A549 (cell line): ENCODE data around the gene LBP. TPM values are rescaled to one million over a fixed set of nuclear protein-coding genes. Genes with fewer than 3 reads are reported as not detected.

Source experiments
- ATAC-seq, 2 experiments: fragments of 200-7000 bp in 1 of 2; fragments of >200 bp in 1 of 2; cut with Nextera tagmentation in 1 of 2; cut with Tn5 transposase in 1 of 2; 3 replicates each; pipeline versions ENCODE4 v1.8.0 to v1.9.1; 2018 to 2020; ENCODE audit warnings: mild to moderate bottlenecking in 1 of 2, moderate library complexity in 1 of 2
- CTCF ChIA-PET: fragments of 300-600 bp; sonication (Branson Sonifier 250); formaldehyde crosslinking; extraction: SDS; loops from one replicate; lab custom pipeline; 2021; ENCODE audit warnings: antibody characterized with exemption, inconsistent platforms; lab: Yijun Ruan, JAX
- POLR2A ChIA-PET: fragments of 350-600 bp; formaldehyde crosslinking; extraction: SDS; loops from one replicate; lab custom pipeline; 2021; ENCODE audit warnings: antibody characterized with exemption, inconsistent platforms; lab: Yijun Ruan, JAX
- DNase-seq, 2 experiments: peaks; one replicate each; pipeline versions ENCODE4 v3.0.0 to v3.0.0-alpha.2; 2011 to 2016; ENCODE audit warnings: low read depth in 1 of 2, low spot score in 1 of 2
- FAIRE-seq: peaks from 2 replicates; lab custom pipeline; 2011; peaks lifted over from hg19 to GRCh38; lab: Jason Lieb, UNC
- H3K27ac ChIP-seq, 2 experiments: fragments of >200 bp; sonication (Bioruptor Twin); formaldehyde crosslinking; 3 replicates each; pipeline ENCODE4 v1.5.1; 2016 to 2017
- H3K4me1 ChIP-seq: fragments of >200 bp; sonication (Bioruptor Twin); formaldehyde crosslinking; 3 replicates; pipeline ENCODE4 v1.6.1; 2016
- H3K4me2 ChIP-seq: fragments of >200 bp; sonication (Bioruptor Twin); formaldehyde crosslinking; 3 replicates; pipeline ENCODE4 v1.6.1; 2016
- H3K4me3 ChIP-seq: fragments of >200 bp; sonication (Bioruptor Twin); formaldehyde crosslinking; 3 replicates; pipeline ENCODE4 v1.5.1; 2016
- H3K9me3 ChIP-seq: fragments of >200 bp; sonication (Bioruptor Twin); formaldehyde crosslinking; 3 replicates; pipeline ENCODE4 v1.6.1; 2016
- EHMT2 ChIP-seq: fragments of 200-600 bp; sonication (generic); IDR thresholded peaks from 2 replicates; pipeline ENCODE4 v1.6.1; 2016; ENCODE audit warnings: antibody characterized with exemption, low read depth, mild to moderate bottlenecking, moderate library complexity
- ESRRA ChIP-seq: fragments of 150-350 bp; IDR thresholded peaks from 2 replicates; pipeline ENCODE4 v1.6.1; 2014; ENCODE audit warnings: mild to moderate bottlenecking, low read length, borderline replicate concordance
- FOSL2 ChIP-seq, 2 experiments: fragments of 450-650 bp in 1 of 2; fragments of >200 bp in 1 of 2; sonication (Bioruptor Twin) in 1 of 2; formaldehyde crosslinking; IDR thresholded peaks; 2 replicates each; pipeline versions ENCODE4 v1.5.0 to v1.6.1; 2016 to 2020; ENCODE audit warnings: mild to moderate bottlenecking in 1 of 2, moderate library complexity in 1 of 2
- FOXS1 ChIP-seq: fragments of 250-450 bp; sonication (Bioruptor Pico); IDR thresholded peaks from 2 replicates; pipeline ENCODE4 v1.5.0; 2020; ENCODE audit warnings: mild to moderate bottlenecking, moderate library complexity
- KDM1A ChIP-seq: fragments of 200-600 bp; sonication (generic); IDR thresholded peaks from 2 replicates; pipeline ENCODE4 v1.6.1; 2016; ENCODE audit warnings: low read depth, mild to moderate bottlenecking
- NPAS2 ChIP-seq: fragments of 250-450 bp; sonication (Bioruptor Pico); IDR thresholded peaks from 2 replicates; pipeline ENCODE4 v1.8.0; 2022; ENCODE audit warnings: mild to moderate bottlenecking, moderate library complexity, borderline replicate concordance
- RAD21 ChIP-seq, 2 experiments: fragments of >200 bp in 1 of 2; sonication (Bioruptor Twin) in 1 of 2; formaldehyde crosslinking in 1 of 2; IDR thresholded peaks in 1 of 2; conservative IDR thresholded peaks in 1 of 2; 2 replicates in 1 of 2; 3 replicates in 1 of 2; pipeline ENCODE4 v1.6.1; 2012 to 2018; ENCODE audit warnings: inconsistent platforms in 1 of 2
- RNF2 ChIP-seq: fragments of 200-600 bp; sonication (generic); IDR thresholded peaks from 2 replicates; pipeline ENCODE4 v1.6.1; 2016; ENCODE audit warnings: low read depth, mild to moderate bottlenecking, antibody characterized with exemption, moderate library complexity, borderline replicate concordance
- SMC3 ChIP-seq: fragments of >200 bp; sonication (Bioruptor Twin); formaldehyde crosslinking; IDR thresholded peaks from 3 replicates; pipeline ENCODE4 v1.6.1; 2018; ENCODE audit warnings: inconsistent platforms
- SREBF2 ChIP-seq: fragments of 450-650 bp; IDR thresholded peaks from 2 replicates; pipeline ENCODE4 v1.6.1; 2014; ENCODE audit warnings: mild to moderate bottlenecking, moderate library complexity
- TFCP2L1 ChIP-seq: fragments of 250-450 bp; sonication (Bioruptor Pico); IDR thresholded peaks from 2 replicates; pipeline ENCODE4 v1.5.0; 2021; ENCODE audit warnings: mild to moderate bottlenecking
- TP53 ChIP-seq: fragments of 250-450 bp; sonication (Bioruptor Pico); IDR thresholded peaks from 2 replicates; pipeline ENCODE4 v1.5.0; 2021; ENCODE audit warnings: mild to moderate bottlenecking, moderate library complexity
- WGBS: methylation state at CpG from one replicate; pipeline ENCODE4 v1.1.6; 2017; ENCODE audit errors: missing lambda C conversion rate; 5-methylcytosine and 5-hydroxymethylcytosine counted together
- polyA plus RNA-seq, 4 experiments: library from polyadenylated mRNA; depleted of rRNA in 3 of 4; stranded (reverse); fragments of >200 nt; fragmentation: RNase III in 1 of 4; extraction: RNeasy Plus Mini Kit Qiagen cat#74134 plus additional on column Dnase treatment in 1 of 4; gene quantifications; 2 replicates in 3 of 4; 3 replicates in 1 of 4; pipeline ENCODE4 v1.2.3, GENCODE V29; 2011 to 2017
- TF ChIP-seq, protein P1 (sequence below): IDR thresholded peaks from 2 replicates; pipeline ENCODE4 v1.6.1; 2012; ENCODE audit warnings: low read depth, borderline replicate concordance
- TF ChIP-seq, protein P2 (sequence below): fragments of >200 bp; sonication (Bioruptor Twin); formaldehyde crosslinking; IDR thresholded peaks from 3 replicates; pipeline ENCODE4 v1.6.1; 2016
- TF ChIP-seq, protein P3 (sequence below): fragments of >200 bp; sonication (Bioruptor Twin); formaldehyde crosslinking; IDR thresholded peaks from 2 replicates; pipeline ENCODE4 v1.6.1; 2016

LBP gene
- polyA plus RNA-seq, 2 of the 4 experiments (the other 2 are of a cell fraction) = 1.3 to 2.2 TPM

DNA sequence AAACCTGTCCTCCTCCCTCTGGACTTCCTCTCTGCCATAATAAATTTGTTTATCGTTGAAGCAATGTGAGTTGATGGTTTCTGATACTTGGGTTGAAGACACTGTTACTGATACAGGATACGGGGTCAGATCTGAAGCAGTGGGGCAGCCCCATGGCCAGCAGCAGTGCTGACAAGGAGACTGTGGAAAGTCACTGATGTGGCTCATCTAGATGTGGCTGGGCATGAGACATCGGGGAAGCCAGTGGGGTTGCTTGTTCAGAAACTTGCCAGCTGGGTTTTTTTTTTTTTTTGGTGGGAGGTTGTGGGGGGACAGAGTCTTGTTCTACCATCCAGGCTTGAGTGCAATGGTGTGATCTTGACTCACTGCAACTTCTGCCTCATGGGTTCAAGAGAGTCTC, 45.0 kb upstream of the LBP start:
- WGBS = 75% methylated on average over 3 of the region's 3 CpGs
- POLR2A ChIA-PET = no interaction called here
- no peak for FAIRE-seq
- H3K4me2 ChIP-seq = no peak overlapping the region
- no peak overlapping the region for H3K27ac ChIP-seq
- no peak for TF ChIP-seq KDM1A
- TF ChIP-seq FOSL2 (IDR thresholded peaks at IDR 0.05) = no peak
- TF ChIP-seq FOSL2 (CRISPR knock-in tag; IDR thresholded peaks at IDR 0.05) = no peak
- no peak for TF ChIP-seq NPAS2 (CRISPR knock-in tag)
- TF ChIP-seq, protein P1, sequence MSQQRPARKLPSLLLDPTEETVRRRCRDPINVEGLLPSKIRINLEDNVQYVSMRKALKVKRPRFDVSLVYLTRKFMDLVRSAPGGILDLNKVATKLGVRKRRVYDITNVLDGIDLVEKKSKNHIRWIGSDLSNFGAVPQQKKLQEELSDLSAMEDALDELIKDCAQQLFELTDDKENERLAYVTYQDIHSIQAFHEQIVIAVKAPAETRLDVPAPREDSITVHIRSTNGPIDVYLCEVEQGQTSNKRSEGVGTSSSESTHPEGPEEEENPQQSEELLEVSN = no peak
- TF ChIP-seq, protein P2, sequence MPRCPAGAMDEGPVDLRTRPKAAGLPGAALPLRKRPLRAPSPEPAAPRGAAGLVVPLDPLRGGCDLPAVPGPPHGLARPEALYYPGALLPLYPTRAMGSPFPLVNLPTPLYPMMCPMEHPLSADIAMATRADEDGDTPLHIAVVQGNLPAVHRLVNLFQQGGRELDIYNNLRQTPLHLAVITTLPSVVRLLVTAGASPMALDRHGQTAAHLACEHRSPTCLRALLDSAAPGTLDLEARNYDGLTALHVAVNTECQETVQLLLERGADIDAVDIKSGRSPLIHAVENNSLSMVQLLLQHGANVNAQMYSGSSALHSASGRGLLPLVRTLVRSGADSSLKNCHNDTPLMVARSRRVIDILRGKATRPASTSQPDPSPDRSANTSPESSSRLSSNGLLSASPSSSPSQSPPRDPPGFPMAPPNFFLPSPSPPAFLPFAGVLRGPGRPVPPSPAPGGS = no peak
- TF ChIP-seq SREBF2 = no peak
- TF ChIP-seq RNF2 = no peak
- TF ChIP-seq RAD21 (conservative IDR thresholded peaks at IDR 0.05 in 1 of 2, IDR thresholded peaks at IDR 0.05 in 1 of 2) = no peak
- no peak for TF ChIP-seq TP53
- TF ChIP-seq, all 56 proteins: peak for 0
- no peak for ATAC-seq
- Histone ChIP-seq H3K4me3 (no peak overlapping the region), H3K9me3 (no peaks in the 10 kb centered on the region), H3K4me1 (no peaks in the 10 kb centered on the region)
- CTCF ChIA-PET = interaction anchor here (2.7 to 6.7 kb wide), 3 partner anchors 10 to 80 kb away, joined by 8 to 39 read pairs (median 11); no protein-coding TSS in a partner anchor
- no peak for DNase-seq

DNA sequence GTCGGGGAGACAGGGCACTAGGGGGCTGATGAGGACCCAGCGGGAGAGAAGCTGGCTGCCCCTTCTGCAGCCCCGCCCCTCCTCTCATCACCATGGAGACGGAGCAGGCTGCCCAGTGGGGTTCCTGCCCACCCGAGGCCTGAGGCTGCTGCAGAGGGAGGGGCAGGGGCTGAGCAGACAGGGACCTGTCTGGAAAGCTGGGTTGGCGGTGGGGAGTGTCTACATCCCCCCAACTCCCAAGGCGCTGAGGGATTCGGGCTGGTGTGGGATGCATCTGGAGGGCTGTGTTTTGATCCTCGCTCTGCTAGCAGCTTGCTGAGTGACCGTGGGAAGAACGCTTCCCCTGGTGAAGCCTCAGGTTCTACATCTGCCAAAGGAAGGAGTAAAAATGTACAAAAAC, 43.5 kb upstream of the LBP start:
- no peak for DNase-seq
- H3K27ac ChIP-seq = no peak overlapping the region
- no peaks in the 10 kb centered on the region for H3K4me1 ChIP-seq
- H3K4me3 ChIP-seq = no peak overlapping the region
- no peak for TF ChIP-seq TFCP2L1 (CRISPR knock-in tag)
- no peak for TF ChIP-seq FOXS1 (CRISPR knock-in tag)
- TF ChIP-seq, protein P3, sequence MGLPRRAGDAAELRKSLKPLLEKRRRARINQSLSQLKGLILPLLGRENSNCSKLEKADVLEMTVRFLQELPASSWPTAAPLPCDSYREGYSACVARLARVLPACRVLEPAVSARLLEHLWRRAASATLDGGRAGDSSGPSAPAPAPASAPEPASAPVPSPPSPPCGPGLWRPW = no peak
- CTCF ChIA-PET = interaction anchor here (0.7 to 6.7 kb wide), 6 partner anchors 11 to 738 kb away, joined by 3 to 39 read pairs (median 6); no protein-coding TSS in a partner anchor
- 44% methylated on average over 7 of the region's 11 CpGs for WGBS
- POLR2A ChIA-PET = no interaction called here
- FAIRE-seq = no peak
- no peaks in the 10 kb centered on the region for H3K9me3 ChIP-seq
- H3K4me2 ChIP-seq = no peak overlapping the region
- no peak for ATAC-seq

DNA sequence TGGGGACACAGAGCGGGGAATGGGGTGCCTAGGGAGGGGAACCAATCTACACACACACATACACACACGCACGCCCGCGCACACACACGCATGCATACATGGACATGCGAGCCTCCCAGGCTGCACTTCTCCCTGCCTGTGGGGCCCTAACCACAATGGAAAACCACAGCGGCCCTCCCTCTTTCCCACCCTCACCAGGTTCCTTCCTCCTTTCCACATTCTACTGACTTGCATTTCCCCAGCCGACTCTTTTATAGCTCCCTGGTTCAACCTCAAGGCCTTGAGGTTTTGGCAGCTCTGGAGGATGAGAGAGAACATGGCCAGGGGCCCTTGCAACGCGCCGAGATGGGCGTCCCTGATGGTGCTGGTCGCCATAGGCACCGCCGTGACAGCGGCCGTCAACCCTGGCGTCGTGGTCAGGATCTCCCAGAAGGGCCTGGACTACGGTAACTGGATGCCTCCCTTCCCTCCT, 42.3 kb upstream of the LBP start, which contains the start of gene BPI:
Gene BPI (plus strand): TSS at position 249 of the 472 bp plus-strand sequence. CDS start 68 bp downstream, at position 317.
- CTCF ChIA-PET = interaction anchor here (1.4 to 6.7 kb wide), 5 partner anchors 13 to 740 kb away, joined by 3 to 39 read pairs (median 8); no protein-coding TSS in a partner anchor
- no peak for FAIRE-seq

More for the DNA sequence above, 42.3 kb upstream of the LBP start, which contains the start of gene BPI:
- DNase-seq (no peak), ATAC-seq (no peak; a peak in 3 of 6 replicates)
- POLR2A ChIA-PET = no interaction called here
- Histone ChIP-seq H3K27ac (no peak within 1 kb of the TSS), H3K4me3 (no peak within 1 kb of the TSS), H3K4me1 (no peaks in the 10 kb centered on the region), H3K9me3 (peaks cover 2% of the 10 kb centered on the region; the same call in 1 of the 3 replicates), H3K4me2 (no peak within 1 kb of the TSS)
- WGBS = 66% methylated on average over 21 of the region's 21 CpGs
- TF ChIP-seq RNF2 = no peak
- TF ChIP-seq ESRRA = no peak
- no peak for TF ChIP-seq EHMT2
- no peak for TF ChIP-seq SMC3
- TF ChIP-seq, protein P2 = no peak
